Stimulated activated naive CD8-positive, alpha-beta T cell treated with anti-CD3 and anti-CD28 coated beads, Interleukin-15, amount 100 ng/mL, for 72 hours (primary cell): ENCODE data around the gene GJA5.
A peak's percentile ranks its signal among the peaks of the same experiment; 100 is the strongest.

Source experiments
- ATAC-seq: fragments of 150-1000 bp; cut with Tn5 transposase; 2 replicates; pipeline ENCODE4 v1.10.0; 2021; ENCODE audit warnings: mild to moderate bottlenecking, moderate library complexity
- DNase-seq, 2 donors: peaks; one replicate each; pipeline ENCODE4 v3.0.0; 2021 to 2022
- H3K27ac Mint-ChIP-seq, 2 donors: one replicate each; pipeline ENCODE4 v1.8.0; 2022; ENCODE audit warnings: mild to moderate bottlenecking in 2 of 2, mixed read lengths in 2 of 2, moderate library complexity in 2 of 2
- H3K27me3 Mint-ChIP-seq: one replicate; pipeline ENCODE4 v1.8.0; 2022; ENCODE audit warnings: mixed read lengths
- H3K4me1 Mint-ChIP-seq: one replicate; pipeline ENCODE4 v1.8.0; 2022; ENCODE audit warnings: mild to moderate bottlenecking, mixed read lengths
- H3K4me3 Mint-ChIP-seq, 2 donors: one replicate each; pipeline ENCODE4 v1.8.0; 2022; ENCODE audit warnings: mild to moderate bottlenecking in 2 of 2, mixed read lengths in 2 of 2, moderate library complexity in 1 of 2
- H3K9me3 Mint-ChIP-seq, 2 donors: one replicate each; pipeline ENCODE4 v1.8.0; 2022; ENCODE audit warnings: mixed read lengths in 2 of 2

Gene GJA5

GRCh38 chr1:147760481-147761260 is at the start of gene GJA5:
GJA5 (minus strand) TSS chr1:147760602; CDS start chr1:147759238, 1,364 bp downstream.
- H3K27me3 Mint-ChIP-seq, result no peaks in the 10 kb centered on the region
- H3K27ac Mint-ChIP-seq, result no peak within 1 kb of the TSS
- peaks cover 17% of the 10 kb centered on the region for H3K4me1 Mint-ChIP-seq
- DNase-seq, result no peak
- no peaks in the 10 kb centered on the region for H3K9me3 Mint-ChIP-seq
- H3K4me3 Mint-ChIP-seq, result no peak within 1 kb of the TSS
- no peak for ATAC-seq

- H3K27me3 Mint-ChIP-seq, result no peaks in the 10 kb centered on the region
- no peak overlapping the region for H3K27ac Mint-ChIP-seq
- ATAC-seq (no peak), DNase-seq (no peak)
- H3K9me3 Mint-ChIP-seq, result no peaks in the 10 kb centered on the region
- peaks cover 15% of the 10 kb centered on the region for H3K4me1 Mint-ChIP-seq
- no peak overlapping the region for H3K4me3 Mint-ChIP-seq
Measured at GRCh38 chr1:147809236-147809635, 48.8 kb upstream of the GJA5 start.

GRCh38 chr1:147808025-147808424 is 47.6 kb upstream of the GJA5 start:
- Mint-ChIP-seq H3K27ac (no peak overlapping the region), H3K9me3 (no peaks in the 10 kb centered on the region), H3K4me1 (peaks cover 8% of the 10 kb centered on the region), H3K4me3 (no peak overlapping the region), H3K27me3 (no peaks in the 10 kb centered on the region)
- no peak for ATAC-seq
- DNase-seq, result no peak

GRCh38 chr1:147807405-147807804 is 47.0 kb upstream of the GJA5 start:
- peaks cover 2% of the 10 kb centered on the region for H3K4me1 Mint-ChIP-seq
- H3K9me3 Mint-ChIP-seq, result no peaks in the 10 kb centered on the region
- H3K27me3 Mint-ChIP-seq, result no peaks in the 10 kb centered on the region
- no peak overlapping the region for H3K27ac Mint-ChIP-seq
- ATAC-seq (no peak), DNase-seq (no peak)
- no peak overlapping the region for H3K4me3 Mint-ChIP-seq

- H3K9me3 Mint-ChIP-seq, result no peaks in the 10 kb centered on the region
Measured at GRCh38 chr1:147804942-147805723, 44.7 kb upstream of the GJA5 start.

GRCh38 chr1:147800804-147801203 is 40.4 kb upstream of the GJA5 start:
- H3K27ac Mint-ChIP-seq, result no peak overlapping the region
- DNase-seq, result no peak
- H3K27me3 Mint-ChIP-seq, result no peaks in the 10 kb centered on the region
- no peaks in the 10 kb centered on the region for H3K4me1 Mint-ChIP-seq
- no peak overlapping the region for H3K4me3 Mint-ChIP-seq
- H3K9me3 Mint-ChIP-seq, result no peaks in the 10 kb centered on the region
- no peak for ATAC-seq

More at GRCh38 chr1:147804942-147805723, 44.7 kb upstream of the GJA5 start:
- no peak for ATAC-seq
- DNase-seq, result no peak
- no peaks in the 10 kb centered on the region for H3K4me1 Mint-ChIP-seq
- no peaks in the 10 kb centered on the region for H3K27me3 Mint-ChIP-seq
- no peak overlapping the region for H3K4me3 Mint-ChIP-seq
- H3K27ac Mint-ChIP-seq, result no peak overlapping the region

- Mint-ChIP-seq H3K9me3 (no peaks in the 10 kb centered on the region), H3K4me1 (no peaks in the 10 kb centered on the region), H3K4me3 (no peak overlapping the region), H3K27ac (no peak overlapping the region), H3K27me3 (peaks cover 8% of the 10 kb centered on the region)
- no peak for DNase-seq
- ATAC-seq, result no peak
Measured at GRCh38 chr1:147798731-147799130, 38.3 kb upstream of the GJA5 start.

GRCh38 chr1:147794570-147794969 is 34.2 kb upstream of the GJA5 start:
- Mint-ChIP-seq H3K4me1 (no peaks in the 10 kb centered on the region), H3K9me3 (no peaks in the 10 kb centered on the region), H3K27ac (no peak overlapping the region), H3K27me3 (peaks cover 8% of the 10 kb centered on the region), H3K4me3 (no peak overlapping the region)
- ATAC-seq (no peak), DNase-seq (no peak)

GRCh38 chr1:147791876-147792275 is 31.5 kb upstream of the GJA5 start:
- DNase-seq (no peak), ATAC-seq (no peak)
- Mint-ChIP-seq H3K27ac (no peak overlapping the region), H3K27me3 (peaks cover 8% of the 10 kb centered on the region), H3K4me1 (no peaks in the 10 kb centered on the region), H3K4me3 (no peak overlapping the region), H3K9me3 (no peaks in the 10 kb centered on the region)

- no peaks in the 10 kb centered on the region for H3K27me3 Mint-ChIP-seq
- no peak overlapping the region for H3K27ac Mint-ChIP-seq
- H3K9me3 Mint-ChIP-seq, result no peaks in the 10 kb centered on the region
- no peaks in the 10 kb centered on the region for H3K4me1 Mint-ChIP-seq
- H3K4me3 Mint-ChIP-seq, result no peak overlapping the region
- no peak for ATAC-seq
- no peak for DNase-seq
Measured at GRCh38 chr1:147787765-147788164, 27.4 kb upstream of the GJA5 start.

- Mint-ChIP-seq H3K27me3 (peaks cover 3% of the 10 kb centered on the region), H3K27ac (peak overlapping the region in 1 of 2 donors; percentile 5), H3K9me3 (no peaks in the 10 kb centered on the region), H3K4me1 (no peaks in the 10 kb centered on the region), H3K4me3 (no peak overlapping the region)
- DNase-seq (no peak), ATAC-seq (no peak)
Measured at GRCh38 chr1:147786536-147786935, 26.1 kb upstream of the GJA5 start.

GRCh38 chr1:147785794-147786506 is 25.5 kb upstream of the GJA5 start:
- H3K27ac Mint-ChIP-seq, result no peak overlapping the region
- no peaks in the 10 kb centered on the region for H3K9me3 Mint-ChIP-seq
- H3K4me3 Mint-ChIP-seq, result no peak overlapping the region
- ATAC-seq (no peak), DNase-seq (no peak)
- peaks cover 9% of the 10 kb centered on the region for H3K27me3 Mint-ChIP-seq
- H3K4me1 Mint-ChIP-seq, result no peaks in the 10 kb centered on the region

- no peaks in the 10 kb centered on the region for H3K4me1 Mint-ChIP-seq
- H3K27me3 Mint-ChIP-seq, result peaks cover 13% of the 10 kb centered on the region
- H3K4me3 Mint-ChIP-seq, result no peak overlapping the region
- no peaks in the 10 kb centered on the region for H3K9me3 Mint-ChIP-seq
- no peak for ATAC-seq
- DNase-seq, result no peak
- no peak overlapping the region for H3K27ac Mint-ChIP-seq
Measured at GRCh38 chr1:147784941-147785340, 24.5 kb upstream of the GJA5 start.

- ATAC-seq (no peak), DNase-seq (no peak)
- no peaks in the 10 kb centered on the region for H3K4me1 Mint-ChIP-seq
- H3K9me3 Mint-ChIP-seq, result no peaks in the 10 kb centered on the region
- H3K4me3 Mint-ChIP-seq, result no peak overlapping the region
- H3K27me3 Mint-ChIP-seq, result peaks cover 32% of the 10 kb centered on the region
- H3K27ac Mint-ChIP-seq, result no peak overlapping the region
Measured at GRCh38 chr1:147781056-147781471, 20.7 kb upstream of the GJA5 start.

- peaks cover 10% of the 10 kb centered on the region for H3K4me1 Mint-ChIP-seq
- no peak overlapping the region for H3K4me3 Mint-ChIP-seq
- DNase-seq, result no peak
- no peak overlapping the region for H3K27ac Mint-ChIP-seq
- ATAC-seq, result no peak
- no peaks in the 10 kb centered on the region for H3K9me3 Mint-ChIP-seq
- peaks cover 52% of the 10 kb centered on the region for H3K27me3 Mint-ChIP-seq
Measured at GRCh38 chr1:147777694-147778093, 17.3 kb upstream of the GJA5 start.

GRCh38 chr1:147773215-147773715 is 12.9 kb upstream of the GJA5 start:
- Mint-ChIP-seq H3K9me3 (no peaks in the 10 kb centered on the region), H3K4me1 (peaks cover 16% of the 10 kb centered on the region), H3K27ac (no peak overlapping the region), H3K27me3 (peaks cover 42% of the 10 kb centered on the region), H3K4me3 (no peak overlapping the region)
- no peak for DNase-seq
- ATAC-seq, result no peak
